Stimulated activated naive CD8-positive, alpha-beta T cell treated with anti-CD3 and anti-CD28 coated beads, Interleukin-15, amount 100 ng/mL, for 72 hours (primary cell): ENCODE data around the gene OR1F1.
"Not testable (repeated sequence)": the region's sequence is repeated elsewhere in the genome, so short reads cannot be mapped to it uniquely, and the experiment has no call there.

Source experiments
- ATAC-seq: fragments of 150-1000 bp; cut with Tn5 transposase; 2 replicates; pipeline ENCODE4 v1.10.0; 2021; ENCODE audit warnings: mild to moderate bottlenecking, moderate library complexity
- DNase-seq, 2 donors: peaks; one replicate each; pipeline ENCODE4 v3.0.0; 2021 to 2022
- H3K27ac Mint-ChIP-seq, 2 donors: one replicate each; pipeline ENCODE4 v1.8.0; 2022; ENCODE audit warnings: mild to moderate bottlenecking in 2 of 2, mixed read lengths in 2 of 2, moderate library complexity in 2 of 2
- H3K27me3 Mint-ChIP-seq: one replicate; pipeline ENCODE4 v1.8.0; 2022; ENCODE audit warnings: mixed read lengths
- H3K4me1 Mint-ChIP-seq: one replicate; pipeline ENCODE4 v1.8.0; 2022; ENCODE audit warnings: mild to moderate bottlenecking, mixed read lengths
- H3K4me3 Mint-ChIP-seq, 2 donors: one replicate each; pipeline ENCODE4 v1.8.0; 2022; ENCODE audit warnings: mild to moderate bottlenecking in 2 of 2, mixed read lengths in 2 of 2, moderate library complexity in 1 of 2
- H3K9me3 Mint-ChIP-seq, 2 donors: one replicate each; pipeline ENCODE4 v1.8.0; 2022; ENCODE audit warnings: mixed read lengths in 2 of 2

OR1F1 gene

GRCh38 chr16:3197694-3198333 is 9.8 kb downstream of the OR1F1 start:
- DNase-seq, ATAC-seq, H3K4me3 Mint-ChIP-seq, H3K9me3 Mint-ChIP-seq, H3K4me1 Mint-ChIP-seq: not testable (repeated sequence)
- Mint-ChIP-seq H3K27ac (peak overlapping the region in 1 of 2 donors; percentile 64), H3K27me3 (peaks cover 35% of the 10 kb centered on the region)

- Mint-ChIP-seq H3K4me3 (no peak overlapping the region), H3K27ac (peak overlapping the region in 1 of 2 donors; percentile 64), H3K27me3 (peaks cover 28% of the 10 kb centered on the region), H3K9me3 (no peaks in the 10 kb centered on the region), H3K4me1 (no peaks in the 10 kb centered on the region)
- ATAC-seq (no peak), DNase-seq (no peak)
Measured at GRCh38 chr16:3198334-3199072, 10.5 kb downstream of the OR1F1 start.

- ATAC-seq: no peak
- H3K9me3 Mint-ChIP-seq: peaks cover 13 to 32% of the 10 kb centered on the region in 2 donors
Measured at GRCh38 chr16:3202903-3203539, 15.0 kb downstream of the OR1F1 start.

GRCh38 chr16:3205939-3206338 is 17.9 kb downstream of the OR1F1 start:
- peaks cover 17 to 32% of the 10 kb centered on the region in 2 donors for H3K9me3 Mint-ChIP-seq
- H3K27me3 Mint-ChIP-seq, H3K4me1 Mint-ChIP-seq, ATAC-seq, DNase-seq, H3K27ac Mint-ChIP-seq, H3K4me3 Mint-ChIP-seq: not testable (repeated sequence)

More at GRCh38 chr16:3202903-3203539, 15.0 kb downstream of the OR1F1 start:
- DNase-seq: no peak
- Mint-ChIP-seq H3K4me1 (no peaks in the 10 kb centered on the region), H3K27me3 (peaks cover 6% of the 10 kb centered on the region), H3K4me3 (no peak overlapping the region), H3K27ac (no peak overlapping the region)

- H3K9me3 Mint-ChIP-seq: peaks cover 26 to 34% of the 10 kb centered on the region in 2 donors
- DNase-seq (no peak), ATAC-seq (no peak)
- no peak overlapping the region for H3K27ac Mint-ChIP-seq
- H3K27me3 Mint-ChIP-seq: no peaks in the 10 kb centered on the region
- no peak overlapping the region for H3K4me3 Mint-ChIP-seq
- H3K4me1 Mint-ChIP-seq: peaks cover 6% of the 10 kb centered on the region
Measured at GRCh38 chr16:3207086-3207953, 19.3 kb downstream of the OR1F1 start.

GRCh38 chr16:3212006-3212405 is 24.0 kb downstream of the OR1F1 start:
- Mint-ChIP-seq H3K9me3 (peaks cover 28 to 38% of the 10 kb centered on the region in 2 donors), H3K4me1 (peaks cover 44% of the 10 kb centered on the region), H3K4me3 (no peak overlapping the region), H3K27ac (peak overlapping the region in 1 of 2 donors; percentile 5), H3K27me3 (no peaks in the 10 kb centered on the region)
- ATAC-seq: no peak
- no peak for DNase-seq

- H3K4me3 Mint-ChIP-seq: peak overlapping the region in 1 of 2 donors; percentile 19
- H3K4me1 Mint-ChIP-seq: peaks cover 50% of the 10 kb centered on the region
- no peak for DNase-seq
- peaks cover 29 to 35% of the 10 kb centered on the region in 2 donors for H3K9me3 Mint-ChIP-seq
- ATAC-seq: no peak
- H3K27ac Mint-ChIP-seq: peak overlapping the region in 1 of 2 donors; percentile 16
- H3K27me3 Mint-ChIP-seq: no peaks in the 10 kb centered on the region
Measured at GRCh38 chr16:3212567-3212966, 24.6 kb downstream of the OR1F1 start.

GRCh38 chr16:3214904-3215600 is 27.0 kb downstream of the OR1F1 start:
- Mint-ChIP-seq H3K27ac (peak overlapping the region; percentile 99), H3K9me3 (peaks cover 28 to 46% of the 10 kb centered on the region in 2 donors), H3K4me3 (peak overlapping the region; percentile 70 to 84), H3K27me3 (no peaks in the 10 kb centered on the region), H3K4me1 (peaks cover 57% of the 10 kb centered on the region)
- ATAC-seq (peak; percentile 94), DNase-seq (peak; percentile 59 to 66)

GRCh38 chr16:3215601-3216262 is 27.7 kb downstream of the OR1F1 start:
- H3K4me3 Mint-ChIP-seq: peak overlapping the region; percentile 70 to 84
- DNase-seq (peak; percentile 39 to 42), ATAC-seq (peak; percentile 63)
- H3K9me3 Mint-ChIP-seq: peaks cover 28 to 47% of the 10 kb centered on the region in 2 donors
- H3K4me1 Mint-ChIP-seq: peaks cover 57% of the 10 kb centered on the region
- peak overlapping the region; percentile 99 for H3K27ac Mint-ChIP-seq
- no peaks in the 10 kb centered on the region for H3K27me3 Mint-ChIP-seq

- Mint-ChIP-seq H3K4me3 (peak overlapping the region; percentile 70 to 84), H3K4me1 (peaks cover 58% of the 10 kb centered on the region), H3K9me3 (peaks cover 33 to 51% of the 10 kb centered on the region in 2 donors), H3K27me3 (no peaks in the 10 kb centered on the region), H3K27ac (peak overlapping the region; percentile 99)
- ATAC-seq: peak; percentile 4
- DNase-seq: no peak
Measured at GRCh38 chr16:3216263-3216640, 28.2 kb downstream of the OR1F1 start.

GRCh38 chr16:3220839-3221238 is 32.8 kb downstream of the OR1F1 start:
- peaks cover 26 to 67% of the 10 kb centered on the region in 2 donors for H3K9me3 Mint-ChIP-seq
- no peaks in the 10 kb centered on the region for H3K27me3 Mint-ChIP-seq
- no peak for ATAC-seq
- H3K27ac Mint-ChIP-seq: peak overlapping the region in 1 of 2 donors; percentile 6
- peaks cover 29% of the 10 kb centered on the region for H3K4me1 Mint-ChIP-seq
- DNase-seq: no peak
- H3K4me3 Mint-ChIP-seq: no peak overlapping the region

- H3K9me3 Mint-ChIP-seq: peaks cover 40 to 70% of the 10 kb centered on the region in 2 donors
Measured at GRCh38 chr16:3223913-3224515, 36.0 kb downstream of the OR1F1 start.

GRCh38 chr16:3234543-3234856 is 46.5 kb downstream of the OR1F1 start:
- peaks cover 41% of the 10 kb centered on the region for H3K4me1 Mint-ChIP-seq
- peak overlapping the region; percentile 2 to 99 for H3K27ac Mint-ChIP-seq
- no peaks in the 10 kb centered on the region for H3K27me3 Mint-ChIP-seq
- H3K4me3 Mint-ChIP-seq: peak overlapping the region; percentile 89 to 99
- H3K9me3 Mint-ChIP-seq: peaks cover 22 to 24% of the 10 kb centered on the region in 2 donors
- no peak for ATAC-seq
- DNase-seq: no peak

More at GRCh38 chr16:3223913-3224515, 36.0 kb downstream of the OR1F1 start:
- ATAC-seq (no peak), DNase-seq (no peak)
- Mint-ChIP-seq H3K27me3 (no peaks in the 10 kb centered on the region), H3K4me1 (peaks cover 4% of the 10 kb centered on the region), H3K27ac (no peak overlapping the region), H3K4me3 (no peak overlapping the region)
